HG02973 (cell line): Measurements from ENCODE around the gene TMEM45B.
"Not testable (repeated sequence)": the region's sequence is repeated elsewhere in the genome, so short reads cannot be mapped to it uniquely, and the experiment has no call there.

Experiments
- ATAC-seq: cut with Tn5 transposase; IDR thresholded peaks from one replicate; pipeline ENCODE4 v1.9.1; 2021; ENCODE audit warnings: moderate library complexity; ENCODE audit not compliant: unreplicated experiment

Gene TMEM45B

GRCh38 chr11:129804012-129804411, 11.6 kb upstream of the TMEM45B start:
- ATAC-seq = no peak

- ATAC-seq = not testable (repeated sequence)
Measured at GRCh38 chr11:129808241-129808640, 7.4 kb upstream of the TMEM45B start.

- ATAC-seq = no peak
Measured at GRCh38 chr11:129813231-129813791, 2.3 kb upstream of the TMEM45B start.

GRCh38 chr11:129814244-129815014, 1.2 kb upstream of the TMEM45B start:
- no peak for ATAC-seq

GRCh38 chr11:129817534-129818051, 1.9 kb downstream of the TMEM45B start:
- ATAC-seq = no peak

DNA sequence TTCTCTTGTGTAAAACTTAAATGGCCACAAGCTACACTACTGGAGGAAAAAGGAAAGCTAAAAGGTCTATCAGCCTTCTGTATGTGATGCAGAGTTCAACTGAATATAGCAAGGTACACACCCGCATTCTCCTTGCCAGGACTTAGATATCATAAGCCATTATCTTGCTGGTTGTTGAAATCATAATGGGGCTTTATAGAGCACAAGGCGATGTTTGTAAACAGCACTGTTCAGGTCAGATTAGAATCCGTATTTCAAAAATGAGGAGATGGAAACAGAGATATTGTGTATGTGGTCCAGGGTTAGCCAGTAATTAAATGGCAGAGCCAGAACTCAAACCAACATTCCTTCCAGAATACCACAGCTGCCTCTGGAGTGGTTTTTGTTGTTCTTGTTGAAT, 2.6 kb downstream of the TMEM45B start:
- ATAC-seq = not testable (repeated sequence)

DNA sequence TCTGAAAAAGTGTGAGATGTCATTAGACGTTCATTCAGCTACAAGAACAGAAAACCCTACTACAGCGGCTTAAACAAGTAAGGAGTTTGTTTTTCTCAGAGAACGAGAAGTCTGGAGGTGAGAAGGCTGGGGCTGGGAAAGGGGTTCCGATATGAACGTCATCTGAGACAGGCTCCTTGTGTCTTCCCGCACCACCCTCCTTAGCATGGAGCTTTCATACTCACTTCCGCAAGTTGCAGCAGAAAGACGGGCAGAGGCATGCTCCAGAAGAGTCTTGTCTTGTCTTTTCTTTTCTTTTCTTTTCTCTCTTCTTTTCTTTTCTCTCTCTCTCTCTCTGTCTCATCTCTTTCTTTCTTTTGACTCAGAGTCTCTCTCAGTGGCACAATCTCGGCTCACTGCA, 3.6 kb downstream of the TMEM45B start:
- ATAC-seq = no peak

GRCh38 chr11:129820228-129820627, 4.6 kb downstream of the TMEM45B start:
- ATAC-seq = not testable (repeated sequence)

GRCh38 chr11:129823281-129823680, 7.6 kb downstream of the TMEM45B start:
- ATAC-seq = not testable (repeated sequence)

- not testable (repeated sequence) for ATAC-seq
Measured at GRCh38 chr11:129823799-129824198, 8.2 kb downstream of the TMEM45B start.

GRCh38 chr11:129825380-129825779, 9.7 kb downstream of the TMEM45B start:
- ATAC-seq = no peak

DNA sequence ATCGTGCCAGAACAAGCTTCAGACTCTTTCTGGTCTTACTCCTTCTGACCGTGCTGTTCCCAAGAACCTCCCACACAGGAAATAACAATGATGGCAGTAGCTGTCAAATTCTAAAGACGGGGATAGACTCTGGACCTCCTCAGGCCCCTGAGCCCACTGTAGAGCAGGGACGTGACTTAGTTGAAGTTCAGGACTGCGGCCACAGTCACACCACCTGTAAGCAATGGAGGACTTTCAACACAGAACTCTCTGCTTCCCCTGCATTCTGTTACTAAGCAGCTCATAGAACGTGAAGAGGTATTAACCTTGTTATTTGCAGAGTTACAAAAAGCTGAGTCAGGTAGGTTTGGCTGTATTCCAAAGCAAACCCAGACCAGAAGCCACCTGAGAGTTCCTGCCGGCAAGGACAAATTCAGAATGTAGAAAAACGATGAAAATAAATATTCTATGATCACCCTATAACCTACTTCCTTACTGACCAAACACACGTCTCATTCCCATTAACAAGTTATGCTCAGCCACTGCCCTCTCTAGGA, 12.7 kb downstream of the TMEM45B start:
- ATAC-seq = no peak

GRCh38 chr11:129829497-129829896, 13.8 kb downstream of the TMEM45B start:
- not testable (repeated sequence) for ATAC-seq

- ATAC-seq = not testable (repeated sequence)
Measured at GRCh38 chr11:129831227-129831626, 15.6 kb downstream of the TMEM45B start.

GRCh38 chr11:129833260-129833659, 17.6 kb downstream of the TMEM45B start:
- ATAC-seq = not testable (repeated sequence)

DNA sequence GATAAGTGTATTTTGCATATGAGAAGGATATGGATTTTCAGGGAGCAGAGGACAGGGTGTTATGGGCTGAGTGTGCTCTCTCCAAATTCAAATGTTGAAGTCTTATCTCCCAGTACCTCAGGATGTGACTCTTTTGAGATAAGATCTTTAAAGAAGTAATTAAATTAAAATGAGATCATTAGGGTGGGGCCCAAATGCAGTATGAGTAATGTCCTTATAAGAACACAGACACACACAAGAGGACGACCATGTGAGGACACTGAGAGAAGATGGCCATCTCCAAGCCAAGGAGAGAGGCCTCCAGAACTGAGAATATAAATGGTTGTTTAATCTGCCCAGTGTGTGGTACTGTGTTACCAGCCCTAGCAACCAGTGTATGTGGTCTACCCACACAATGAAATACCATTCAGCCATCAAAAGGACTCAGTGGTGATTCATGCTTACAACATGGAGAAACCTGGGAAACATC, 20.8 kb downstream of the TMEM45B start:
- not testable (repeated sequence) for ATAC-seq

DNA sequence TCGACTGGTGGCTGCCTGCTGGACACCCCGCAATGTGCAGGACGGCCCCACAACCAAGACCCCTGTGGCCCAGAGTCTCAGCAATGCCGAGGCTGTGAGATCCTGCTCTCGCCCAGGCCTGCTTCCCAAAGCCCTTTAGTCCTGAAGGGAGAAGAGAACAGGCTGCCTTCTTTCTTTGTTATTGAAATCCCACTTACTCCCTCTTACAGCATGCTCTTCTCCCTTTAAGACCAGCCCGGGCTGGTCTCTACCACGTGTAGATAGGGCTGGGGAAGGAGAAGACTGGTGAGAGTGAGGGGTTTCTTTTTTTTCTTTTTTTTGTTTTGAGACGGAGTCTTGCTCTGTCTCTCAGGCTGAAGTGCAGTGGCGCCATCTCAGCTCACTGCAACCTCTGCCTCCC, 21.3 kb downstream of the TMEM45B start:
- ATAC-seq = no peak

- ATAC-seq = no peak
Measured at GRCh38 chr11:129840236-129840635, 24.6 kb downstream of the TMEM45B start.

DNA sequence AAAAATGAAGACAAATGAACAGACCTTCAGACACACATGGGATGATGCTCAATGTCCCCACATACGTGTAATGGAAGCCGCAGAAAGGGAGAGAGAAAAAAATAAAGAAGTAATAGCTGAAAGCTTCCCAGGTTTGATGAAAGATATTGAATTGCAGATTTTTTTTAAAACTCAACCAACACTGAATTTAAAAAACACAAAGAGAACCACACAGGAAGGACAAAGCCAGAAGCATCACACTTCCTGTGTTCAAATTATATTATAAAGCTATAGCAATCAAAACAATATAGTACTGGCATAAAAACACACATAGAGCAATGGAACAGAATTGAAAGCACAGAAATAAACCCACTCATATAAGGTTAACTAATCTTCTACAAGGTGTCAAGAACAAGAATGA, 26.5 kb downstream of the TMEM45B start:
- ATAC-seq = no peak

GRCh38 chr11:129846508-129847335, 31.1 kb downstream of the TMEM45B start:
- ATAC-seq = no peak

DNA sequence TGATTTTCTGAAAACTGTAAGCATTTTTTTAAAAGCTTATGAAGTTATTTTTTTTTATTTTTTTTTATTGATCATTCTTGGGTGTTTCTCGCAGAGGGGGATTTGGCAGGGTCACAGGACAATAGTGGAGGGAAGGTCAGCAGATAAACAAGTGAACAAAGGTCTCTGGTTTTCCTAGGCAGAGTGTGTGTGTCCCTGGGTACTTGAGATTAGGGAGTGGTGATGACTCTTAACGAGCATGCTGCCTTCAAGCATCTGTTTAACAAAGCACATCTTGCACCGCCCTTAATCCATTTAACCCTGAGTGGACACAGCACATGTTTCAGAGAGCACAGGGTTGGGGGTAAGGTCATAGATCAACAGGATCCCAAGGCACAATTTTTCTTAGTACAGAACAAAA, 31.7 kb downstream of the TMEM45B start:
- not testable (repeated sequence) for ATAC-seq
